ENCODE results near the gene TSPAN6. TPM values are rescaled to one million over a fixed set of nuclear protein-coding genes. Genes with fewer than 3 reads are reported as not detected.

Gene TSPAN6
- total RNA-seq (2022; extraction: Qiagen RNA extraction) = 35.0 to 45.4 TPM (median 36.2 TPM) in 5 replicates

GRCh38 chrX:100636321-100636991 lies at the start of gene TSPAN6:
TSPAN6 (minus strand) TSS chrX:100636806; CDS start chrX:100636694, 112 bp downstream.

GRCh38 chrX:100643956-100644860 lies 7.6 kb upstream of the TSPAN6 start, which contains the start of gene SRPX2:
SRPX2 (plus strand) TSS chrX:100644199; CDS start chrX:100646323, 2,124 bp downstream.

GRCh38 chrX:100584611-100585010 lies 52.0 kb downstream of the TSPAN6 start, which contains the start of gene TNMD:
TNMD (plus strand) TSS chrX:100584936; CDS start chrX:100585019, 83 bp downstream.

Other genes with a start within 250 kb of the TSPAN6 start
- gene PCDH19, start 226.5 kb downstream of the TSPAN6 start, total RNA-seq (2022; extraction: Qiagen RNA extraction) = 0.02 to 0.05 TPM (median 0.03 TPM) in 5 replicates
- gene TNMD, start 51.9 kb downstream of the TSPAN6 start, total RNA-seq (2022; extraction: Qiagen RNA extraction) = not detected in 5 replicates
- 1.8 to 3.7 TPM (median 2.5 TPM) in 5 replicates for gene SRPX2, start 7.4 kb upstream of the TSPAN6 start, total RNA-seq (2022; extraction: Qiagen RNA extraction)
- 1.8 to 3.3 TPM (median 2.5 TPM) in 5 replicates for gene SYTL4, start 95.3 kb upstream of the TSPAN6 start, total RNA-seq (2022; extraction: Qiagen RNA extraction)
- 29.3 to 35.7 TPM (median 30.9 TPM) in 5 replicates for gene CSTF2, start 183.6 kb upstream of the TSPAN6 start, total RNA-seq (2022; extraction: Qiagen RNA extraction)
- 0.06 to 0.18 TPM (median 0.10 TPM) in 3 of 5 replicates, not detected in the others for gene NOX1, start 237.6 kb upstream of the TSPAN6 start, total RNA-seq (2022; extraction: Qiagen RNA extraction)

Measured in A549 treated with AZD2906 at 1 μM for 4 hours (cell line).